H9 (cell line): ENCODE measurements around the gene TEX10. TPM values are rescaled to one million over a fixed set of nuclear protein-coding genes. Genes with fewer than 3 reads are reported as not detected.
A peak's percentile ranks its signal among the peaks of the same experiment; 100 is the strongest.

Experiments
- DNase-seq: peaks from one replicate; pipeline ENCODE4 v3.0.0-alpha.2; 2017
- H2AFZ ChIP-seq: one replicate; pipeline ENCODE4 v1.6.1; 2013; ENCODE audit warnings: mild to moderate bottlenecking, low read length, control low read depth, moderate library complexity
- H2AK5ac ChIP-seq: 2 replicates; pipeline ENCODE4 v1.6.1; 2013; ENCODE audit warnings: low read length, control low read depth, mixed read lengths; ENCODE audit not compliant: insufficient read length
- H2BK120ac ChIP-seq: one replicate; pipeline ENCODE4 v1.6.1; 2013; ENCODE audit warnings: low read depth, mild to moderate bottlenecking, low read length, control low read depth, inconsistent platforms; ENCODE audit not compliant: poor library complexity, severe bottlenecking
- H2BK12ac ChIP-seq: 2 replicates; pipeline ENCODE4 v1.6.1; 2013; ENCODE audit warnings: low read length, control low read depth, mixed read lengths, low read depth; ENCODE audit not compliant: insufficient read length
- H2BK15ac ChIP-seq: 2 replicates; pipeline ENCODE4 v1.6.1; 2013; ENCODE audit warnings: low read depth, low read length, control low read depth
- H2BK20ac ChIP-seq: one replicate; pipeline ENCODE4 v1.6.1; 2013; ENCODE audit warnings: low read depth, mild to moderate bottlenecking, low read length, control low read depth, inconsistent platforms; ENCODE audit not compliant: poor library complexity, severe bottlenecking
- H2BK5ac ChIP-seq: 2 replicates; pipeline ENCODE4 v1.6.1; 2013; ENCODE audit warnings: low read length, control low read depth, mixed read lengths; ENCODE audit not compliant: insufficient read length
- H3K14ac ChIP-seq: 2 replicates; pipeline ENCODE4 v1.6.1; 2013; ENCODE audit warnings: low read length, control low read depth; ENCODE audit not compliant: insufficient read depth
- H3K18ac ChIP-seq: 2 replicates; pipeline ENCODE4 v1.6.1; 2013; ENCODE audit warnings: low read depth, mild to moderate bottlenecking, mixed read lengths, low read length, control low read depth; ENCODE audit not compliant: insufficient read length
- H3K23ac ChIP-seq: 2 replicates; pipeline ENCODE4 v1.6.1; 2013; ENCODE audit warnings: low read length, control low read depth, mixed read lengths, low read depth; ENCODE audit not compliant: insufficient read length
- H3K23me2 ChIP-seq: 2 replicates; pipeline ENCODE4 v1.6.1; 2013; ENCODE audit warnings: low read depth, mild to moderate bottlenecking, mixed read lengths, low read length, control low read depth; ENCODE audit not compliant: insufficient read length, poor library complexity, severe bottlenecking
- H3K27ac ChIP-seq: 2 replicates; pipeline ENCODE4 v1.5.1; 2013; ENCODE audit warnings: low read length, control low read depth, mixed read lengths, low read depth; ENCODE audit not compliant: insufficient read length
- H3K27me3 ChIP-seq: 2 replicates; pipeline ENCODE4 v1.6.1; 2013; ENCODE audit warnings: low read length, control low read depth, inconsistent platforms; ENCODE audit not compliant: insufficient read depth
- H3K4ac ChIP-seq: 2 replicates; pipeline ENCODE4 v1.6.1; 2013; ENCODE audit warnings: low read depth, mild to moderate bottlenecking, control low read depth, inconsistent platforms, low read length, moderate library complexity
- H3K4me1 ChIP-seq: 2 replicates; pipeline ENCODE4 v1.6.1; 2013; ENCODE audit warnings: low read length, control low read depth, inconsistent platforms; ENCODE audit not compliant: insufficient read depth
- H3K4me2 ChIP-seq: 2 replicates; pipeline ENCODE4 v1.6.1; 2013; ENCODE audit warnings: low read length, control low read depth, mixed read lengths; ENCODE audit not compliant: insufficient read length, insufficient read depth
- H3K56ac ChIP-seq: 2 replicates; pipeline ENCODE4 v1.6.1; 2013; ENCODE audit warnings: low read depth, mild to moderate bottlenecking, mixed read lengths, low read length, control low read depth; ENCODE audit not compliant: insufficient read length
- H3K79me1 ChIP-seq: 2 replicates; pipeline ENCODE4 v1.6.1; 2013; ENCODE audit warnings: low read depth, mild to moderate bottlenecking, moderate library complexity, low read length, control low read depth, inconsistent platforms; ENCODE audit not compliant: insufficient read depth, poor library complexity, severe bottlenecking
- H3K79me2 ChIP-seq: 2 replicates; pipeline ENCODE4 v1.6.1; 2013; ENCODE audit warnings: low read length, control low read depth, inconsistent platforms; ENCODE audit not compliant: insufficient read depth
- H3K9ac ChIP-seq: 2 replicates; pipeline ENCODE4 v1.6.1; 2013; ENCODE audit warnings: low read length, control low read depth, mixed read lengths; ENCODE audit not compliant: insufficient read length; ENCODE audit errors: extremely low read depth
- H3K9me3 ChIP-seq: one replicate; pipeline ENCODE4 v1.6.1; 2013; ENCODE audit warnings: low read depth, low read length, inconsistent platforms; ENCODE audit not compliant: control insufficient read depth
- H3T11ph ChIP-seq: one replicate; pipeline ENCODE4 v1.6.1; 2013; ENCODE audit warnings: mild to moderate bottlenecking, low read length, control low read depth, inconsistent platforms
- H4K20me1 ChIP-seq: one replicate; pipeline ENCODE4 v1.6.1; 2013; ENCODE audit not compliant: control insufficient read depth, insufficient read length, insufficient read depth
- H4K5ac ChIP-seq: 2 replicates; pipeline ENCODE4 v1.6.1; 2013; ENCODE audit warnings: low read depth, mild to moderate bottlenecking, mixed read lengths, low read length, control low read depth; ENCODE audit not compliant: insufficient read length
- H4K8ac ChIP-seq: replicated peaks from 2 replicates; pipeline ENCODE4 v1.6.1; 2013; ENCODE audit warnings: low read length, control low read depth, mixed read lengths, low read depth; ENCODE audit not compliant: insufficient read length
- H4K91ac ChIP-seq: 2 replicates; pipeline ENCODE4 v1.6.1; 2013; ENCODE audit warnings: low read depth, mild to moderate bottlenecking, moderate library complexity, mixed read lengths, low read length, control low read depth; ENCODE audit not compliant: insufficient read length
- H3K27ac Mint-ChIP-seq, 3 experiments: 2 replicates in 2 of 3; 3 replicates in 1 of 3; pipeline ENCODE4 v1.8.0; 2020 to 2021; ENCODE audit warnings: mixed read lengths in 3 of 3, mild to moderate bottlenecking in 1 of 3, moderate library complexity in 1 of 3
- H3K27me3 Mint-ChIP-seq: 2 replicates; pipeline ENCODE4 v1.8.0; 2021; ENCODE audit warnings: low read depth, mild to moderate bottlenecking, moderate library complexity, mixed read lengths
- H3K36me3 Mint-ChIP-seq, 3 experiments: 2 replicates in 2 of 3; 3 replicates in 1 of 3; pipeline ENCODE4 v1.8.0; 2020 to 2021; ENCODE audit warnings: low read depth in 3 of 3, mixed read lengths in 3 of 3; ENCODE audit not compliant: insufficient read depth in 1 of 3
- H3K4me1 Mint-ChIP-seq, 2 experiments: 2 replicates each; pipeline ENCODE4 v1.8.0; 2020; ENCODE audit warnings: mixed read lengths in 2 of 2
- H3K4me3 Mint-ChIP-seq, 2 experiments: 2 replicates in 1 of 2; 3 replicates in 1 of 2; pipeline ENCODE4 v1.8.0; 2020 to 2021; ENCODE audit warnings: mild to moderate bottlenecking in 2 of 2, mixed read lengths in 2 of 2, moderate library complexity in 1 of 2
- H3K9me3 Mint-ChIP-seq, 2 experiments: 2 replicates in 1 of 2; 3 replicates in 1 of 2; pipeline ENCODE4 v1.8.0; 2020; ENCODE audit warnings: mild to moderate bottlenecking in 2 of 2, mixed read lengths in 2 of 2, moderate library complexity in 1 of 2
- CTCF ChIP-seq: fragments of 200-600 bp; sonication (generic); conservative IDR thresholded peaks from 3 replicates; pipeline ENCODE4 v1.8.0; 2021; ENCODE audit warnings: antibody characterized with exemption, mild to moderate bottlenecking
- WGBS: extraction: QIAGEN DNeasy Blood & Tissue Kit; methylation state at CpG from one replicate; pipeline ENCODE4 v1.1.7; 2013; ENCODE audit warnings: missing lambda C conversion rate, low lambda C conversion rate, mixed read lengths; ENCODE audit not compliant: insufficient read length; ENCODE audit errors: extremely low coverage; 5-methylcytosine and 5-hydroxymethylcytosine counted together
- total RNA-seq: library from RNA; stranded (reverse); gene quantifications from 2 replicates; pipeline ENCODE4 v1.2.1, GENCODE V29; 2021

Gene TEX10
- total RNA-seq, 1 experiment from 2014 or later = 70.8 TPM

- H2BK15ac ChIP-seq = no peak overlapping the region
- no peak overlapping the region for H2BK5ac ChIP-seq
- H3K23ac ChIP-seq = no peak overlapping the region
- H4K91ac ChIP-seq = no peak overlapping the region
- no peak overlapping the region for H4K5ac ChIP-seq
- no peak overlapping the region for H2AK5ac ChIP-seq
- no peaks in the 10 kb centered on the region for H3K9me3 Mint-ChIP-seq
- 0 out of 2 replicates have a peak, but pooled peaks cover 2% of the 10 kb centered on the region for H3K79me2 ChIP-seq
- DNase-seq = no peak
- H3K27me3 Mint-ChIP-seq = no peaks in the 10 kb centered on the region
- H3K4me3 Mint-ChIP-seq = no peak overlapping the region
- H3K4me1 Mint-ChIP-seq = peaks cover 13 to 16% of the 10 kb centered on the region in 2 experiments; a peak in 3 of 4 replicates
- no peak overlapping the region for H3T11ph ChIP-seq
- H3K14ac ChIP-seq = no peak overlapping the region
- no peak overlapping the region for H3K18ac ChIP-seq
- H3K9me3 ChIP-seq = no peaks in the 10 kb centered on the region
- H3K27ac ChIP-seq = no peak overlapping the region
- H3K23me2 ChIP-seq = no peaks in the 10 kb centered on the region
- H4K20me1 ChIP-seq = no peaks in the 10 kb centered on the region
- TF ChIP-seq CTCF = no peak
- peak overlapping the region in 1 of 3 experiments; percentile 22; a peak in 2 of 7 replicates for H3K27ac Mint-ChIP-seq
- no peak overlapping the region for H3K4ac ChIP-seq
- no peak overlapping the region for H2BK20ac ChIP-seq
- peaks cover 8% of the 10 kb centered on the region for H3K79me1 ChIP-seq
- H3K27me3 ChIP-seq = no peaks in the 10 kb centered on the region
- H3K9ac ChIP-seq = no peak overlapping the region
- no peak overlapping the region for H2BK12ac ChIP-seq
- peaks cover 60 to 81% (median 79%) of the 10 kb centered on the region in 3 experiments; a peak in 6 of 7 replicates for H3K36me3 Mint-ChIP-seq
- no peak overlapping the region for H3K4me2 ChIP-seq
- H2BK120ac ChIP-seq = no peak overlapping the region
- H4K8ac ChIP-seq = no peak overlapping the region
- no CpG with 5 or more reads among the region's 1 CpG for WGBS
- H2AFZ ChIP-seq = no peak overlapping the region
- H3K4me1 ChIP-seq = no peaks in the 10 kb centered on the region
- no peak overlapping the region for H3K56ac ChIP-seq
Observed at GRCh38 chr9:100306283-100306682, 46.5 kb downstream of the TEX10 start.
